ENCODE data around the gene CHAD.
"Not testable (repeated sequence)": the region's sequence is repeated elsewhere in the genome, so short reads cannot be mapped to it uniquely, and the experiment has no call there.

Gene CHAD

GRCh38 chr17:50492214-50492613 is 23.5 kb upstream of the CHAD start:
- no peak for DNase-seq

- DNase-seq: no peak
Measured at GRCh38 chr17:50491505-50491904, 22.8 kb upstream of the CHAD start.

GRCh38 chr17:50488880-50489279 is 20.2 kb upstream of the CHAD start:
- DNase-seq: no peak

GRCh38 chr17:50487213-50488096 is 18.8 kb upstream of the CHAD start:
- DNase-seq: no peak

GRCh38 chr17:50484386-50485155 is 15.9 kb upstream of the CHAD start:
- no peak for DNase-seq

- no peak for DNase-seq
Measured at GRCh38 chr17:50483266-50483665, 14.6 kb upstream of the CHAD start.

GRCh38 chr17:50482516-50482915 is 13.8 kb upstream of the CHAD start:
- peak; percentile 63 to 65 for DNase-seq

GRCh38 chr17:50482110-50482509 is 13.4 kb upstream of the CHAD start:
- no peak for DNase-seq

GRCh38 chr17:50481648-50482047 is 13.0 kb upstream of the CHAD start:
- DNase-seq: no peak

- DNase-seq: no peak
Measured at GRCh38 chr17:50480854-50481490, 12.3 kb upstream of the CHAD start.

- DNase-seq: no peak
Measured at GRCh38 chr17:50480142-50480764, 11.6 kb upstream of the CHAD start.

- peak; percentile 58 to 66 for DNase-seq
Measured at GRCh38 chr17:50479522-50480141, 11.0 kb upstream of the CHAD start.

GRCh38 chr17:50478391-50479381 is 10.0 kb upstream of the CHAD start, which contains the start of gene RSAD1:
Gene RSAD1, plus strand, starts transcription at chr17:50478860. Its CDS starts 25 bp downstream, at chr17:50478885.
- DNase-seq: peak; percentile 78 to 84

GRCh38 chr17:50477976-50478375 is 9.3 kb upstream of the CHAD start:
- DNase-seq: no peak

- no peak for DNase-seq
Measured at GRCh38 chr17:50476545-50477315, 8.1 kb upstream of the CHAD start.

- not testable (repeated sequence) for DNase-seq
Measured at GRCh38 chr17:50475775-50476544, 7.3 kb upstream of the CHAD start.

- DNase-seq: no peak
Measured at GRCh38 chr17:50475362-50475761, 6.7 kb upstream of the CHAD start.

GRCh38 chr17:50474523-50474922 is 5.8 kb upstream of the CHAD start:
- no peak for DNase-seq

GRCh38 chr17:50473901-50474300 is 5.2 kb upstream of the CHAD start:
- no peak for DNase-seq

- DNase-seq: not testable (repeated sequence)
Measured at GRCh38 chr17:50472761-50473161, 4.1 kb upstream of the CHAD start.
